HG03460 (cell line): Measurements from ENCODE around the gene ATP5IF1.

Source experiments
- ATAC-seq: cut with Tn5 transposase; IDR thresholded peaks from one replicate; pipeline ENCODE4 v1.9.1; 2021; ENCODE audit not compliant: unreplicated experiment

Gene ATP5IF1

GRCh38 chr1:28236656-28237322, 865 bp downstream of the ATP5IF1 start:
- no peak for ATAC-seq

- no peak for ATAC-seq
Observed at GRCh38 chr1:28239004-28239403, 3.1 kb downstream of the ATP5IF1 start.

GRCh38 chr1:28240024-28240423, 4.1 kb downstream of the ATP5IF1 start:
- ATAC-seq, result no peak

GRCh38 chr1:28241638-28242241, 5.8 kb downstream of the ATP5IF1 start:
- ATAC-seq, result no peak

GRCh38 chr1:28243685-28244311, 7.9 kb downstream of the ATP5IF1 start:
- no peak for ATAC-seq

GRCh38 chr1:28244549-28245251, 8.8 kb downstream of the ATP5IF1 start:
- ATAC-seq, result no peak

GRCh38 chr1:28246427-28246832, 10.5 kb downstream of the ATP5IF1 start:
- no peak for ATAC-seq

GRCh38 chr1:28247612-28248272, 11.8 kb downstream of the ATP5IF1 start:
- no peak for ATAC-seq

GRCh38 chr1:28248273-28249012, 12.5 kb downstream of the ATP5IF1 start:
- no peak for ATAC-seq

- ATAC-seq, result no peak
Observed at GRCh38 chr1:28249013-28249865, 13.3 kb downstream of the ATP5IF1 start.

GRCh38 chr1:28249866-28250295, 14.0 kb downstream of the ATP5IF1 start:
- no peak for ATAC-seq

- ATAC-seq, result no peak
Observed at GRCh38 chr1:28256197-28256827, 20.4 kb downstream of the ATP5IF1 start.

- no peak for ATAC-seq
Observed at GRCh38 chr1:28257736-28258135, 21.8 kb downstream of the ATP5IF1 start.

- ATAC-seq, result no peak
Observed at GRCh38 chr1:28258628-28259251, 22.8 kb downstream of the ATP5IF1 start.

- peak; percentile 93 for ATAC-seq
Observed at GRCh38 chr1:28259252-28259933, 23.5 kb downstream of the ATP5IF1 start, which contains the start of gene SESN2. Gene SESN2, plus strand, starts transcription at chr1:28259518. Its CDS starts 330 bp downstream, at chr1:28259848.

- peak; percentile 5 for ATAC-seq
Observed at GRCh38 chr1:28259934-28260802, 24.2 kb downstream of the ATP5IF1 start.

- ATAC-seq, result no peak
Observed at GRCh38 chr1:28260803-28261174, 24.9 kb downstream of the ATP5IF1 start.
